HepG2 (cell line): ENCODE measurements around the gene MLST8. TPM values are rescaled to one million over a fixed set of nuclear protein-coding genes. Genes with fewer than 3 reads are reported as not detected.
A peak's percentile ranks its signal among the peaks of the same experiment; 100 is the strongest.

Experiments used
- BCL6 ChIP-seq: IDR thresholded peaks from 2 replicates; pipeline ENCODE4 v1.6.1; 2016; ENCODE audit warnings: missing genetic modification reagents, missing compliant biosample characterization
- BORCS8-MEF2B ChIP-seq: sonication (generic); formaldehyde crosslinking; IDR thresholded peaks from 2 replicates; pipeline ENCODE4 v1.8.0; 2022; ENCODE audit warnings: mild to moderate bottlenecking, missing genetic modification reagents
- CREB1 ChIP-seq, 2 experiments: fragments of 450-650 bp in 1 of 2; IDR thresholded peaks; 2 replicates each; pipeline ENCODE4 v1.6.1; 2016 to 2017; ENCODE audit warnings: control low read depth in 1 of 2, mild to moderate bottlenecking in 1 of 2, missing compliant biosample characterization in 1 of 2, missing genetic modification characterization in 1 of 2
- EP300 ChIP-seq, 3 experiments: sonication (generic) in 1 of 3; formaldehyde crosslinking in 1 of 3; IDR thresholded peaks; 2 replicates each; pipeline versions ENCODE4 v1.5.1 to v1.6.1; 2011 to 2020; ENCODE audit warnings: low read depth in 2 of 3, low read length in 2 of 3, borderline replicate concordance in 1 of 3, improper control_type of control experiment in 1 of 3, mild to moderate bottlenecking in 1 of 3, missing genetic modification reagents in 1 of 3, moderate library complexity in 1 of 3
- FOXK2 ChIP-seq: fragments of 450-650 bp; IDR thresholded peaks from 2 replicates; pipeline ENCODE4 v1.6.1; 2016
- FOXO1 ChIP-seq: sonication (generic); formaldehyde crosslinking; IDR thresholded peaks from 2 replicates; pipeline ENCODE4 v1.4.0; 2020; ENCODE audit warnings: missing genetic modification reagents
- GATA4 ChIP-seq: sonication (generic); IDR thresholded peaks from 2 replicates; pipeline ENCODE4 v1.6.1; 2016; ENCODE audit warnings: antibody characterized with exemption, low read depth, borderline replicate concordance
- NCOA5 ChIP-seq: sonication (generic); formaldehyde crosslinking; IDR thresholded peaks from 2 replicates; pipeline ENCODE4 v1.4.0; 2020; ENCODE audit warnings: missing genetic modification reagents
- POLR2AphosphoS5 ChIP-seq: IDR thresholded peaks from 2 replicates; pipeline ENCODE4 v1.6.1; 2012; ENCODE audit warnings: low read depth, low read length
- RXRB ChIP-seq: IDR thresholded peaks from 2 replicates; pipeline ENCODE4 v1.6.1; 2016; ENCODE audit warnings: borderline replicate concordance, missing genetic modification reagents, missing compliant biosample characterization
- SKI ChIP-seq: fragments of 450-650 bp; IDR thresholded peaks from one replicate; pipeline ENCODE4 v1.6.1; 2018; ENCODE audit warnings: mild to moderate bottlenecking; ENCODE audit not compliant: partially characterized antibody
- SOX6 ChIP-seq, 2 experiments: fragments of 450-650 bp in 1 of 2; sonication (generic) in 1 of 2; formaldehyde crosslinking in 1 of 2; IDR thresholded peaks; 2 replicates each; pipeline versions ENCODE4 v1.4.0 to v1.6.1; 2017 to 2020; ENCODE audit warnings: antibody characterized with exemption in 1 of 2, mild to moderate bottlenecking in 1 of 2, missing genetic modification reagents in 1 of 2
- TGIF2 ChIP-seq: IDR thresholded peaks from 2 replicates; pipeline ENCODE4 v1.6.1; 2016; ENCODE audit warnings: control low read depth, missing compliant biosample characterization
- THAP11 ChIP-seq: IDR thresholded peaks from 2 replicates; pipeline ENCODE4 v1.6.1; 2016; ENCODE audit warnings: missing biosample characterization, missing genetic modification reagents
- TIGD3 ChIP-seq: sonication (generic); formaldehyde crosslinking; IDR thresholded peaks from 2 replicates; pipeline ENCODE4 v1.5.1; 2020; ENCODE audit warnings: mild to moderate bottlenecking, missing genetic modification reagents, borderline replicate concordance
- ZNF292 ChIP-seq: sonication (generic); formaldehyde crosslinking; IDR thresholded peaks from 2 replicates; pipeline ENCODE4 v1.8.1; 2022; ENCODE audit warnings: mild to moderate bottlenecking, low read depth, missing genetic modification reagents, borderline replicate concordance
- ZSCAN5A ChIP-seq: sonication (generic); formaldehyde crosslinking; IDR thresholded peaks from 2 replicates; pipeline ENCODE4 v1.8.0; 2022; ENCODE audit warnings: mild to moderate bottlenecking, missing genetic modification reagents, borderline replicate concordance
- polyA plus RNA-seq, 8 experiments: library from polyadenylated mRNA; depleted of rRNA in 3 of 8; stranded (reverse) in 7 of 8; unstranded in 1 of 8; fragments of >200 nt; fragmentation: Illumina TruSeq in 4 of 8; extraction: Trizol in 4 of 8; gene quantifications; 2 replicates each; pipeline versions ENCODE4 v1.2.1 to v1.2.3, GENCODE V29; 2011 to 2016; ENCODE audit warnings: low read depth in 4 of 8, missing spikeins in 1 of 8, mixed read lengths in 1 of 8; ENCODE audit not compliant: insufficient read depth in 1 of 8
- total RNA-seq, 5 experiments: library from RNA; depleted of rRNA; stranded (reverse); fragments of >200 nt; fragmentation: Illumina TruSeq; extraction: Trizol; gene quantifications; 2 replicates each; pipeline ENCODE4 v1.2.3, GENCODE V29; 2016; ENCODE audit warnings: low read depth in 1 of 5
- TF ChIP-seq, protein P1 (sequence below), 2 experiments: sonication (generic) in 1 of 2; formaldehyde crosslinking in 1 of 2; IDR thresholded peaks; 2 replicates each; pipeline versions ENCODE4 v1.4.0 to v1.6.1; 2018 to 2020; ENCODE audit warnings: missing genetic modification reagents in 2 of 2, borderline replicate concordance in 1 of 2, low read depth in 1 of 2, mild to moderate bottlenecking in 1 of 2, missing biosample characterization in 1 of 2
- TF ChIP-seq, protein P2 (sequence below): sonication (generic); formaldehyde crosslinking; IDR thresholded peaks from 2 replicates; pipeline ENCODE4 v1.4.0; 2020; ENCODE audit warnings: mild to moderate bottlenecking, missing genetic modification reagents
- TF ChIP-seq, protein P3 (sequence below): sonication (generic); formaldehyde crosslinking; IDR thresholded peaks from 2 replicates; pipeline ENCODE4 v1.4.0; 2020; ENCODE audit warnings: missing genetic modification reagents, borderline replicate concordance
- TF ChIP-seq, protein P4 (sequence below): IDR thresholded peaks from 2 replicates; pipeline ENCODE4 v1.6.1; 2018; ENCODE audit warnings: missing genetic modification reagents

MLST8 gene
- total and polyA plus RNA-seq, 2 of the 13 experiments (the other 11 are each of a cell fraction or from before 2014, with no cell fraction given) = 30.8 to 72.7 TPM

DNA sequence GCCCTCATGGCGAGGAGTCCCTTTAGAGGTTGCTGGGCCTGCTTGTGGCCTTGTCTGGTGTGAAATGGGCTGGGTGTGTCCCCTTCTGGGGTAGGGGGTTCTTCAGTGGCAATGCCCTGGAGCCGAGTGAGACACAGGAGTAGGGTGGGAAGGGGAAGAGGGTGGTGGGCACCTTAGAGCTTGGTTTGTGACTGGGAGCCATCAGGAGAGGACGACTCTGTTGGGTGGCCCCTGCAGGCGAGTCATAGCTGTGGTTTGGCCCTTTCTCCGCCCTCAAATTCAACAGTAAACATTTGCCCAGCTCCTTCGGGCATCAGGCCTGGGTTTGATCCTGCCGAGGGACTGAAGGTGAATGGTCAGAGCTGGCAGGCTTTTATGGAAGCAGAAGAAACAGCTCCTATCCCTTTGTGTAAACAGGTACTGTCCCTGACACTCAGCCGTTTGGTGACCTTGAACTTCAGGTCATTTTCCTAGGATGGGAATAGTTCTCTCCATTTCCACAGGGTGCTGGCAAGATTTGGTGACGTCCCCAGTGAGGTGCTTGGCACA is 21.1 kb downstream of the MLST8 start (continued):
- no peak for TF ChIP-seq NCOA5 (CRISPR knock-in tag)
- TF ChIP-seq SOX6 (IDR thresholded peaks at IDR 0.05) = no peak
- TF ChIP-seq SOX6 (CRISPR knock-in tag; IDR thresholded peaks at IDR 0.05) = peak; percentile 67
- TF ChIP-seq BCL6 (CRISPR knock-in tag) = peak; percentile 79
- peak; percentile 50; the same call in 1 of the 2 replicates for TF ChIP-seq THAP11
- TF ChIP-seq, protein P1, sequence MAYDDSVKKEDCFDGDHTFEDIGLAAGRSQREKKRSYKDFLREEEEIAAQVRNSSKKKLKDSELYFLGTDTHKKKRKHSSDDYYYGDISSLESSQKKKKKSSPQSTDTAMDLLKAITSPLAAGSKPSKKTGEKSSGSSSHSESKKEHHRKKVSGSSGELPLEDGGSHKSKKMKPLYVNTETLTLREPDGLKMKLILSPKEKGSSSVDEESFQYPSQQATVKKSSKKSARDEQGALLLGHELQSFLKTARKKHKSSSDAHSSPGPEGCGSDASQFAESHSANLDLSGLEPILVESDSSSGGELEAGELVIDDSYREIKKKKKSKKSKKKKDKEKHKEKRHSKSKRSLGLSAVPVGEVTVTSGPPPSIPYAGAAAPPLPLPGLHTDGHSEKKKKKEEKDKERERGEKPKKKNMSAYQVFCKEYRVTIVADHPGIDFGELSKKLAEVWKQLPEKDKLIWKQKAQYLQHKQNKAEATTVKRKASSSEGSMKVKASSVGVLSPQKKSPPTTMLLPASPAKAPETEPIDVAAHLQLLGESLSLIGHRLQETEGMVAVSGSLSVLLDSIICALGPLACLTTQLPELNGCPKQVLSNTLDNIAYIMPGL (CRISPR knock-in tag; IDR thresholded peaks at IDR 0.05; ENCODE audit: borderline replicate concordance in 1 of 2, low read depth in 1 of 2) = 0 out of 4 replicates have a peak, but pooled peaks of 1 of the 2 experiments have one; percentile 34
- peak; percentile 70 for TF ChIP-seq FOXK2
- no peak for TF ChIP-seq GATA4
- peak; percentile 88 for TF ChIP-seq RXRB (CRISPR knock-in tag)
- TF ChIP-seq ZSCAN5A (CRISPR knock-in tag) = no peak
- peak; percentile 95 for TF ChIP-seq SKI
- TF ChIP-seq TGIF2 = no peak
- no peak for TF ChIP-seq BORCS8-MEF2B (CRISPR knock-in tag)
- TF ChIP-seq, protein P2, sequence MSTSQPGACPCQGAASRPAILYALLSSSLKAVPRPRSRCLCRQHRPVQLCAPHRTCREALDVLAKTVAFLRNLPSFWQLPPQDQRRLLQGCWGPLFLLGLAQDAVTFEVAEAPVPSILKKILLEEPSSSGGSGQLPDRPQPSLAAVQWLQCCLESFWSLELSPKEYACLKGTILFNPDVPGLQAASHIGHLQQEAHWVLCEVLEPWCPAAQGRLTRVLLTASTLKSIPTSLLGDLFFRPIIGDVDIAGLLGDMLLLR = no peak
- peak; percentile 64 for TF ChIP-seq POLR2AphosphoS5
- peak; percentile 25; the same call in 1 of the 2 replicates for TF ChIP-seq ZNF292
- no peak for TF ChIP-seq TIGD3
- TF ChIP-seq, protein P3, sequence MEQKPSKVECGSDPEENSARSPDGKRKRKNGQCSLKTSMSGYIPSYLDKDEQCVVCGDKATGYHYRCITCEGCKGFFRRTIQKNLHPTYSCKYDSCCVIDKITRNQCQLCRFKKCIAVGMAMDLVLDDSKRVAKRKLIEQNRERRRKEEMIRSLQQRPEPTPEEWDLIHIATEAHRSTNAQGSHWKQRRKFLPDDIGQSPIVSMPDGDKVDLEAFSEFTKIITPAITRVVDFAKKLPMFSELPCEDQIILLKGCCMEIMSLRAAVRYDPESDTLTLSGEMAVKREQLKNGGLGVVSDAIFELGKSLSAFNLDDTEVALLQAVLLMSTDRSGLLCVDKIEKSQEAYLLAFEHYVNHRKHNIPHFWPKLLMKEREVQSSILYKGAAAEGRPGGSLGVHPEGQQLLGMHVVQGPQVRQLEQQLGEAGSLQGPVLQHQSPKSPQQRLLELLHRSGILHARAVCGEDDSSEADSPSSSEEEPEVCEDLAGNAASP (CRISPR knock-in tag) = peak; percentile 74; the same call in 1 of the 2 replicates
- TF ChIP-seq EP300 (IDR thresholded peaks at IDR 0.05; ENCODE audit: low read depth in 2 of 2, low read length in 2 of 2) = peak in 1 of 2 experiments; percentile 68; a peak in 1 of 4 replicates
- peak; percentile 55; the same call in 1 of the 2 replicates for TF ChIP-seq EP300 (CRISPR knock-in tag; IDR thresholded peaks at IDR 0.05; ENCODE audit: borderline replicate concordance)
- TF ChIP-seq CREB1 (IDR thresholded peaks at IDR 0.05) = no peak
- peak; percentile 62 for TF ChIP-seq CREB1 (CRISPR knock-in tag; IDR thresholded peaks at IDR 0.05)
- TF ChIP-seq, protein P4, sequence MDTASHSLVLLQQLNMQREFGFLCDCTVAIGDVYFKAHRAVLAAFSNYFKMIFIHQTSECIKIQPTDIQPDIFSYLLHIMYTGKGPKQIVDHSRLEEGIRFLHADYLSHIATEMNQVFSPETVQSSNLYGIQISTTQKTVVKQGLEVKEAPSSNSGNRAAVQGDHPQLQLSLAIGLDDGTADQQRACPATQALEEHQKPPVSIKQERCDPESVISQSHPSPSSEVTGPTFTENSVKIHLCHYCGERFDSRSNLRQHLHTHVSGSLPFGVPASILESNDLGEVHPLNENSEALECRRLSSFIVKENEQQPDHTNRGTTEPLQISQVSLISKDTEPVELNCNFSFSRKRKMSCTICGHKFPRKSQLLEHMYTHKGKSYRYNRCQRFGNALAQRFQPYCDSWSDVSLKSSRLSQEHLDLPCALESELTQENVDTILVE (CRISPR knock-in tag) = peak; percentile 14; the same call in 1 of the 2 replicates
- TF ChIP-seq FOXO1 (CRISPR knock-in tag) = peak; percentile 78; the same call in 1 of the 2 replicates
